ENCODE data around the gene NKX3-2. TPM values are rescaled to one million over a fixed set of nuclear protein-coding genes. Genes with fewer than 3 reads are reported as not detected.

Gene NKX3-2
- total RNA-seq, 1 experiment from 2014 or later: 3.4 TPM

DNA sequence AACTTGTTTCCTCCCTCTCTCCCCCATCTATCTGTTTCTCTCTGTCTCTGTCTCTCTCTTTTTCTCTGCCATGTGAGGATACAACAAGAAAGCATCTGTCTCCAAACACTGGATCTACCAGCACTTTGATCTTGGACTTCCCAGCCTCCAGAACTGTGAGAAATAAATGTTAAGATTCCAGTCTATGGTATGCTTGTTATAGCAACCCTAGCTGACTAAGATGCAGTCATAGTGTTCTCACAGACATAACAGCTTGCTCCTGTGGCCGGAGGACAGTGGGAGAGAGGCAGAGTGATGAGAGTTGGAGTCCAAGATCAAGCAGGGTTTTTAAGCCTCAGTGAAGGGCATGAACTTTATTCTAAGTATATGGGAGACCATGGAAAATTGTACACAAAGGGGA lies 8.8 kb upstream of the NKX3-2 start:
- no peak overlapping the region for H3K27ac ChIP-seq
- no peak for DNase-seq
- peaks cover 16% of the 10 kb centered on the region for H3K9me3 ChIP-seq (replicated peaks)
- H3K36me3 ChIP-seq: no peaks in the 10 kb centered on the region
- peaks cover 3% of the 10 kb centered on the region for H3K4me1 ChIP-seq
- H3K27me3 ChIP-seq: no peaks in the 10 kb centered on the region
- no peak overlapping the region for H3K4me3 ChIP-seq

DNA sequence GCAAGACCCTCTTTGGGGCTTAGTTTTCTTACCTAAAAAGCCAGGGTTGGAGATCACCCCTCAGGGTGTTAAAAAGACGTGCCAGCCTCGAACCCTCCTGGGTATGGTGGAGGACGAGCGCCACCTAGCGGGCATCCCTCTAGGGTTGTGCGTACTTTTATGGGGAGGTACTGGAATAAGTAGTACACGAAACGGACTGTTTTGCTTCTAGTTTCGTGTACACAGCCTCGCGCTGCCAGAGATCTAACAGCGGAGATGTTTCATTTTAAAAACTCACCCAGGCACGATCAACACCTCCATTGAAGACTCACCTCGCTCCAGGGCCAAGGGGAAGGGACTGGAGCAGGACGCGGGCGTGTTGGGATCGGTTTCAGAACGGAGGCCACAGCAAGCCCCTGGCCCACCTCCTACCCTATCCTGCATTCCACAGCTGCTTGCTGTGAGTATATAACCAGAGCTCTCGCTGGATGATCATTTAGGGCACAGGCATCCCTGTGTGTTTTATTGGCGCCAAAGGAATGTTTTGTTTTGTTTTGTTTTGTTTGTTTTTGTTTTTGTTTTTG lies 4.8 kb upstream of the NKX3-2 start:
- H3K36me3 ChIP-seq: no peaks in the 10 kb centered on the region
- no peak overlapping the region for H3K27ac ChIP-seq
- peak overlapping the region; percentile 57 for H3K4me3 ChIP-seq
- peaks cover 13% of the 10 kb centered on the region for H3K9me3 ChIP-seq (replicated peaks)
- H3K4me1 ChIP-seq: peaks cover 6% of the 10 kb centered on the region; the same call in 1 of the 2 replicates
- peak; percentile 85 to 96 for DNase-seq
- H3K27me3 ChIP-seq: no peaks in the 10 kb centered on the region

DNA sequence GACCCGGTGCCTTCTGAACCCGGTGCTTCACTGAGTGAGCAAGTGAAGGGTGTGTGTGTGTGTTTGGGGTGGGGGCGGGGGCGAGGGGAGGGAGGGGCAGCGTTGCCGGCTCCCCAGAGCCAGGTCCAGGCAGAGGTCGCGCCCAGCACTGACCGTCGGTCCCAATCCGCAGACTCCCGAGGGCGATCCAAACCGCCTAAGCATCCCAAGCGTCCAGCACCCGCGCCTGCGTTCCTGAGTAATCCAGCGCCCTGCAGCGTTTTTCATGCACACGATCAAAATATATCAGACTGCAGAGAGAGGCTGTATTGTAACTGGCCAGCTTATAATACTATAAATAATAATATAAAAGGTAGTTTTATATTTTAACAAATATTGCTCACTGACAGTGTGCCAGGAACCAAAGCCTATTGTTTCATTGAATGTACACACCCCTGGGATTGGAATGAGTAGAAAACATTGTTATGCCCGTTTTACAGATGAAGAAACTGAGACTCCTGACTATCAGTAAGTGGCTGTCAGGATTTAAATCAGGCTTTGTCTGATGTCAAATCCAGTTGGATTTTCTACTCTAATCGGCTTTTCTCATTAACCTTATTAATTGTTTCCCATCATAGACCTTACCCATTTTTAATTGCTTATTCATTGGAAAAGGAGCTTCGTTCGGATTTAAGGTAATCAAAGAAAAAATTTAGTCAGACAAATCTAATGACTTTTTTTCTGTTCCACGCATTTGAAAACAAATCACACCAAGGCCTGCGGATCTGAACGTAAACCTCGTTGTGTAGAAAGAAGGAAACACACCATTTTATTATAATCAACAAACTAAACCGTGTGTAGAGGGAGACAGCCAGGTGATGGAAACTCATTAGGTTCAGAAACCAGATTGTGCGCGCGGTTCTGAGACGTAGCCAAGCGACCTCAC lies 4.0 kb upstream of the NKX3-2 start:
- Histone ChIP-seq H3K4me3 (peak overlapping the region; percentile 58), H3K9me3 (replicated peaks) (peaks cover 13% of the 10 kb centered on the region), H3K27ac (no peak overlapping the region), H3K4me1 (peaks cover 6% of the 10 kb centered on the region; the same call in 1 of the 2 replicates), H3K36me3 (no peaks in the 10 kb centered on the region), H3K27me3 (no peaks in the 10 kb centered on the region)
- DNase-seq: peak in 1 of 2 experiments; percentile 39

DNA sequence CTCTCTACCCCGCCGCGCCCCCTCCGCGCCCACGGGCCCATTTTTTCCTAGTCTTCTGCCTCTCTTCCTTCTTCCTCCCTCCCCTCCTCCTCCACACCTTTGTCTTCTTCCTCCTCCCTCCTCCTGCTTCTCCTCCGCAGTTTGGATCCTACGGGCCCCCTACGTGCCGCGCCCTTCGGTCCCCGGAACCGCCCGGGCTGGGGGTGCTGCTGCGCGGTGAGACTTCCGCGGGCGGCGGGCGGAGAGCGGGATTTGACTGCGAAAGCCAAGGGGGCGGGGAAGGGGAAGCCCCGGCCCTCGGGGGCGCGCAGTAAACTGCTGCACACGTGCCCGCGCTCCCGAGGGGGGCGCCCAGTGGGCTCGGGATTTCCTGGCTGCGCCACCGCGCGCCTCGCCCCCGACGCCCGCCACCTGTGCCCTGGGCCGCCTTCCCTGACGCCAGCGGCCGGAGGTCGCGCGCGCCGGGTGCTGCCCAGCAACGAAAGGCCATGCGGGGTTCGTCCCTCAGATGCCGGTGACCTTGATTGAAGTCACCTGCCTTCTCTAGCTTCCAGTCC lies 3.3 kb upstream of the NKX3-2 start:
- H3K4me1 ChIP-seq: peaks cover 6% of the 10 kb centered on the region; the same call in 1 of the 2 replicates
- peak overlapping the region; percentile 58 for H3K4me3 ChIP-seq
- H3K36me3 ChIP-seq: no peaks in the 10 kb centered on the region
- no peaks in the 10 kb centered on the region for H3K27me3 ChIP-seq
- H3K27ac ChIP-seq: no peak overlapping the region
- H3K9me3 ChIP-seq (replicated peaks): peaks cover 11% of the 10 kb centered on the region
- peak; percentile 48 to 52 for DNase-seq

DNA sequence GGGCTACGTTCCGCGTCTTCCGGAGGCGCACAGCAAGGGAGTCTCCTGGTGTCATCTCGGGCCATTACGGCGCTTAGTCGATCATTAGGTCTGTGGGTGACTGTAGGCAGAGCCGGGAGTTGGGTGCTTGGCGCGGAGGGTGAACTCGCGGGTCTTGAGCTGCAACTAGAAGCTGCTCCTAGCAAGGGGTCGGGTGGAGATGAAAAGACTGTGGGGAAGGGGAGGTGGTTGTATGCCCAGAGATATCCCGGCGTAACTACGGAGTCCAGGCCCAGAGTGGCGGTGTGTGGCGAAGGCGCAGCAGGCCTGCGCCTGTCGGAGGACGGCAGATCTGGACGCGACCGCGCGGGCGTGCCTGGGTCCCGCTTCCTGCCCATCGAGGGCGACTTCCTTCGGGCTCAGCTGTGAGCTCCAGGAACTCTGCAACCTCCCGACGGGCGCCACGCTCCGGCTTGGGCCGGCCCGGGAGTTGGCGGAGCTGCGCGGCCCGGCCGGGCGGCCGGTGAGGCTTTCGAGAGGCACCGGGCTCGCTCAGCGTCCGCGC lies 2.7 kb upstream of the NKX3-2 start:
- H3K4me3 ChIP-seq: peak overlapping the region; percentile 58
- DNase-seq: no peak
- H3K4me1 ChIP-seq: peaks cover 6% of the 10 kb centered on the region; the same call in 1 of the 2 replicates
- no peaks in the 10 kb centered on the region for H3K36me3 ChIP-seq
- H3K27me3 ChIP-seq: no peaks in the 10 kb centered on the region
- peaks cover 8% of the 10 kb centered on the region for H3K9me3 ChIP-seq (replicated peaks)
- no peak overlapping the region for H3K27ac ChIP-seq

DNA sequence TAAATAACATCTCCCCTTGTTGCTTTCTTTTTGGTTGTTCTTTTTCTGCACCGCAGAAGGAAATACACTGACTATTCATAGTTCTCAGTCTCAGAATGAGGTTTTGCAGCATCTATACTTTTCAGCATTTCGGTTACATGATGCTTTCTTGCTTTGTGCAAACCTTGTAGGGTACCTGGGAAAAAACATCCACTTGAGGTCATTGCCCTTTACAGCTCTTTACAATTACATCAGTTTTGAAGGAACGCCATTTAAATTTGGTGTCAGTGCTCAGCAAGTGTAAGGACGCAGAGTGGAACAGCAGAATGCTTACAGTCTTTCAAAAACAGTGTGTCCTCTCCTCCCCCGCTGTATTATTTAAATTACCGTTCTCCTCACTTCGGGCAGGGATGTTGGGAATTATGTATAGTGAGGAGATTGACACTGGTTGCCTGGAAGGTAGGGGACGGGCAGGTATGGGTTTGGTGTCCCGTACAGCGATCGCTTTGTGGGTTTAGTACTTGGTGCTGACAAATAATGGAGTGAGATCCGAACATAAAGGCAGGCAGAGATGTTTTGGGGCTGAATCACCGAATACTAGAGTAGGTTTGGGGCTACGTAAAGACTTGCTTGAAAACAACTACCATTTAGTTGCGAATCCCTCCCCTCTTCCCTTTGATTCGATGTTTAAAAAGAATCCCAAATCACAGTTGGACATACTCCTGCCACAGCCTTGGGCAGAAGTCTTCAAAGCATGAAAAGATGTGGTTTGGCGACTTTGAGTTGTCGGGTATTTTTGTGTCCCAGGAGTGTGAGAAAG lies 2.0 kb upstream of the NKX3-2 start:
- no peak overlapping the region for H3K27ac ChIP-seq
- peaks cover 4% of the 10 kb centered on the region for H3K9me3 ChIP-seq (replicated peaks)
- no peaks in the 10 kb centered on the region for H3K36me3 ChIP-seq
- no peak for DNase-seq
- no peak overlapping the region for H3K4me3 ChIP-seq
- H3K27me3 ChIP-seq: no peaks in the 10 kb centered on the region
- peaks cover 6% of the 10 kb centered on the region; the same call in 1 of the 2 replicates for H3K4me1 ChIP-seq

DNA sequence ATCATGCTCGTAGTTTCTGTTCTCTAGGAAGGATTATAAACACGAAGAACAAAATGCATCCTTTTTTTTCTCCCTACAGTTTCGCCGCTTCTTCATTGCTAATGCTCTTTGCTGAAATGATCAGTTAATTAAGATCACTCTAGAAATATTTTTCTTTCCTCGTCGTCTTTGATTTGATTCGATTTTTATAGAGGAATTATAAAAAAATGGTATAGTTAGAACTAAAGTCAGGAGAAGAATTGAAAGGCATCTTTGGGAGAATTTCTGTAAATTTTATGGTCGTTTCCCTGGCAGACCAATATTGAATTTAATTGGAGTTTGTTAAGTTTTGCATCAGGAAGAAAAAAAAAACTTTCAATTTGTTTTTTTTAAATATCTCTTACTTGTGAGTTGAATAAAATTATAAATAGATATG lies 1.1 kb upstream of the NKX3-2 start:
- Histone ChIP-seq H3K4me1 (peaks cover 6% of the 10 kb centered on the region; the same call in 1 of the 2 replicates), H3K4me3 (peak overlapping the region; percentile 76), H3K9me3 (replicated peaks) (no peaks in the 10 kb centered on the region), H3K27ac (no peak overlapping the region; the same call in 1 of the 2 replicates), H3K36me3 (no peaks in the 10 kb centered on the region), H3K27me3 (no peaks in the 10 kb centered on the region)
- DNase-seq: no peak

DNA sequence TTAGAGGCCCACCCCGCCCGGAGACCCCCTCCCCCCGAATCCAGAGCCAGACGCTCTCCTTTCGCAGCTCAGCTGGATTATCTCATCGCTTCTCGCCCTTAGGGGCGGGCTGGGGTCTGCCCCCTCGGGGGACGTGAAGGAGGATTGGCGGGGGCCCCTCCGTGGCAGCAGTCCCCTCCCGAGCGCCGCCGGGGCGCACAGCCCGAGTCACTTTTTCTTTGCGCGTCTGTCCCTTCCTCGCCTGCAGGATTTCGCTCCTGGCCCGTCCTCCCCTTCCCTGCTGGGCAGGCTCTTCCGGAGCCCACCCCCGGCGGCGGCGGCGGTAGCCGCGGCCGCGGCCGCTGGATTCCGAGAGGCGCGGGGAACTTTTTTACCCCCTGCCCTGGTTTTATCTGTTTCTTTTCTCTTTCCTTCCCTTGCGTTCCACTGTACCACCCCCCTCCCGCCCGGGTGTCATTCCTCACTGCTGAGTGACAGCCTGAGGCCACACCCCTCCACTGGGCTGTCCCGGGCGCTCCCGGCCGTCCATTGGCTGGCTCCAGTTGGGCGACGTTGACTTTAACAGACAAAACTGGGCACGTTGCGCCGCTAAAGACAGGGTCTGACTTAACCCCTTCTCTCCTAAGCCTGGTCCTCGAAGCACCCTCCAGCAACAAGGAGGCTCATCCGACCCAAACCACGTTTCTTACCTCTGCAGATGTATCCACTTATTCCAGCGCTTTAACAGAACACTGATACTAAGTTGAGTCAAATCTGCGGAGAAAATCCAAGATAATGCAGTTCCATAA lies 492 bp upstream of the NKX3-2 start:
- Histone ChIP-seq H3K4me3 (peak overlapping the region; percentile 76), H3K27ac (peak overlapping the region; percentile 55), H3K27me3 (no peaks in the 10 kb centered on the region), H3K4me1 (peaks cover 6% of the 10 kb centered on the region; the same call in 1 of the 2 replicates), H3K9me3 (replicated peaks) (no peaks in the 10 kb centered on the region), H3K36me3 (no peaks in the 10 kb centered on the region)
- DNase-seq: peak; percentile 94 to 95

DNA sequence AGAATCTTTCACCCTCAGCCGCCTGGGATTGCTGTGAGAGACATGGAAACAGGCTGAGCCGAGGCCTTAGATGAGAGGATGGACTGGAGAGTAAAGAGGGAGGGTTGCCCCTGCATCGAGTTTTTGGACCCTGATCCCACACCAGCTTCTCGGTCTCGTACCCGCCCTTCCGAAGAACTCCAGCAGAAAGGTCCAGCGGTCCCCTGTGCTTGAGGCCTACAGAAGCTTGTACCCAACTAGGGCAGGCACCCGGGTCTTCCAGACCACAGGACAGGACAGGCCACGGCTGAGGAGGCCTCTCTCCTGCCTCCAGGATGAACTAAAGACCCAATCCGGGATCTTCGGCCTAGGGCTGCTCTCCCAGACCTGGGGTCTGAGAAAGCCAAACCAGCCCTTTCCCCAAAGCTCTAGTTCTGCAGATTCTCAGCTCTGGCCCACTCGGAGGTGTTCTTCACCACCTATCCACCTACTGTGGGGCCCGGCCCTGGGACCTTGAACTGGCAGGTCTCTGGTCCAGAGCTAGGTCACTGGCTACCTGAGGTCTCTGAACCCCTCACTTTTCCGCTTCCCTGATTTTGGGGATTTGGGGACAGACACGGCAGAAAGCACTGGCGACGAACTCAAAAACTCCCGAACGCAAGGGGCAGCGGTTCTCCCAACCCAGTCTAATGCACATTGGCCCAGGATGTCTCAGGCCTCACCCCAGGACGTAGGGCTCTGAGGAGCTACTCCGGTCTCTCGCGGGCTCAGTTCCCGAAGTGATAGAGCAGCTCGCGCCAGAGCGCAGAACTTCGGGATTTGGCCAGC lies 1.1 kb downstream of the NKX3-2 start:
- Histone ChIP-seq H3K4me3 (no peak overlapping the region; the same call in 1 of the 2 replicates), H3K9me3 (replicated peaks) (no peaks in the 10 kb centered on the region), H3K27ac (no peak overlapping the region), H3K4me1 (0 out of 2 replicates have a peak, but pooled peaks cover 3% of the 10 kb centered on the region), H3K27me3 (no peaks in the 10 kb centered on the region), H3K36me3 (no peaks in the 10 kb centered on the region)
- no peak for DNase-seq

DNA sequence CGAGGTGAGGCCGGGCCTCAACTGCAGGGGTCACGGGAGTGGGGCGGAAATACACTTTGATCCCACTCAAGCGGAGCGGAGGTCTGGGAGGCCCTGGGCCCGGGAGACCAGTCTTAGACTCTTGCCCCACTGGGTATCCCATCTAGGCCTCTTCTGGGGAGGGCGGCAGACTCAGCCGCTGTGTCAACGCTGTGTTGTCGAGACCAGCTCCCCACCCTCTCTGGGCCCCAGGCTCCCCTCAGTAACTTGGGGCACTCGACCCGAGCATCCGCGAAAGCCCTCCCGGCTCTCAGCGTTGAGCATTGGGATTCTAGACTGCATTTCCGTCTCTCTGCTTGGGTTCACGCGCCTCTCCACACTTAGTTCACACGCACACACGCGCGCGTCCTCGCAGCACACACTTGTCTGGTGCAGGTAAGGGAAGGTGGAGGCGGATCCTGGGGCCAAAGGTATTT lies 1.7 kb downstream of the NKX3-2 start:
- H3K36me3 ChIP-seq: no peaks in the 10 kb centered on the region
- H3K4me3 ChIP-seq: no peak overlapping the region
- no peaks in the 10 kb centered on the region for H3K27me3 ChIP-seq
- H3K9me3 ChIP-seq (replicated peaks): no peaks in the 10 kb centered on the region
- H3K4me1 ChIP-seq: 0 out of 2 replicates have a peak, but pooled peaks cover 3% of the 10 kb centered on the region
- no peak overlapping the region for H3K27ac ChIP-seq
- no peak for DNase-seq

DNA sequence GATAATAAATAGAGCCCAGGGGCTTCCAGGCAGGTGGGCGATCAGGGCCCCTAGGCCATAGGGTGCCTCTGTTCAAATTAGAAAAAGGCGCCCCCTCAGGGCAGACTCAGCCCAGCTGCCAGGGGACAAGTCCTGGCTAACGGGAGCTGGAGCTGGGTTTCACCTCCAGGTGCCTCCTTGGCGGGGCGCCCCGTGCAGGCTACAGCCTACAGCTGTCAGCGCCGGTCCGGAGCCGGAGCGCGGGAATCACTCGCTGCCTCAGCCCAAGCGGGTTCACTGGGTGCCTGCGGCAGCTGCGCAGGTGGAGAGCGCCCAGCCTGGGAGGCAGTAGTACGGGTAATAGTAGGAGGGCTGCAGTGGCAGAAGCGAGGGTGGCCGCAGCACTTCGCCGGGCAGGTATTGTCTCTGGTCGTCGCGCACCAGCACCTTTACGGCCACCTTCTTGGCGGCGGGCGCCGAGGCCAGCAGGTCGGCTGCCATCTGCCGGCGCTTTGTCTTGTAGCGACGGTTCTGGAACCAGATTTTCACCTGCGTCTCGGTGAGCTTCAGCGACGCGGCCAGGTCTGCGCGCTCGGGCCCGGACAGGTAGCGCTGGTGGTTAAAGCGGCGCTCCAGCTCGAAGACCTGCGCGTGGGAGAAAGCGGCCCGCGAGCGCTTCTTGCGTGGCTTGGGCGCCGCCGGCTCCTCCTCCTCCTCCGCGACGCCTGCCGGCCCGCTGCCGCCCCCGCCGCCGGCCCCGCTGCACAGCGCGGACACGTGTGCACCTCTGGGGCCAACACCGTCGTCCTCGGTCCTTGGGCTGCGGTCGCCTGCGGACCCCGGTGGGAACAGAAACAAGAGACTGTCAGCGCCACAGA lies 2.4 kb downstream of the NKX3-2 start:
- H3K27ac ChIP-seq: no peak overlapping the region
- no peak for DNase-seq
- no peaks in the 10 kb centered on the region for H3K27me3 ChIP-seq
- H3K36me3 ChIP-seq: no peaks in the 10 kb centered on the region
- no peaks in the 10 kb centered on the region for H3K9me3 ChIP-seq (replicated peaks)
- no peak overlapping the region for H3K4me3 ChIP-seq
- H3K4me1 ChIP-seq: 0 out of 2 replicates have a peak, but pooled peaks cover 3% of the 10 kb centered on the region

DNA sequence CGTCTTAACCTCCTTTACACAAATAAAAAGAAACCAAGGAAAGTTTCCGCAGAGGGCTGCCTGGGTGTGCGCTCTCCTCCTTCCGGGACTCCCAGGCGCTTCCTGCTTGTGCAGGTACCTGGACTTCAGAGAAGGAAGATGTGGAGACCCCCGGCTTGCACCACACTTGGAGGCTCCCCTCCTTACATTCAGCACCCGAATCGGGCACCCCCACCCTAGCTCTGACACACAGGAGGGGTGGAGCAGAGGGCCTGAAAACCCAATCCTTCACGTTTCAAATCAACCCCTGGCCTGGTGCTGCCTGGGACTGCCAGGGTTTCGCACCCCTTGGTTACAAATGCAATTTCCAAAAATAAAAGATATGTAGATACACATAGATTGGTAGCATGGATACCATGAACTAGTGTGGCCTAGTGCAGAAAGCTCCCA lies 3.1 kb downstream of the NKX3-2 start:
- H3K4me3 ChIP-seq: no peak overlapping the region
- no peaks in the 10 kb centered on the region for H3K9me3 ChIP-seq (replicated peaks)
- H3K27me3 ChIP-seq: no peaks in the 10 kb centered on the region
- no peak for DNase-seq
- no peaks in the 10 kb centered on the region for H3K36me3 ChIP-seq
- no peak overlapping the region for H3K27ac ChIP-seq
- H3K4me1 ChIP-seq: 0 out of 2 replicates have a peak, but pooled peaks cover 3% of the 10 kb centered on the region
